Cerebellar cortex (tissue), 1 donor: Measurements from ENCODE around the gene RPTOR.
A peak's percentile ranks its signal among the peaks of the same experiment; 100 is the strongest.
"Not testable (repeated sequence)": the region's sequence is repeated elsewhere in the genome, so short reads cannot be mapped to it uniquely, and the experiment has no call there.

ENCODE experiments used
- DNase-seq: peaks from one replicate; pipeline ENCODE4 v3.0.0-alpha.2; 2015; ENCODE audit warnings: low spot score

The RPTOR gene

GRCh38 chr17:80516171-80516932 is 28.3 kb upstream of the RPTOR start:
- no peak for DNase-seq

DNA sequence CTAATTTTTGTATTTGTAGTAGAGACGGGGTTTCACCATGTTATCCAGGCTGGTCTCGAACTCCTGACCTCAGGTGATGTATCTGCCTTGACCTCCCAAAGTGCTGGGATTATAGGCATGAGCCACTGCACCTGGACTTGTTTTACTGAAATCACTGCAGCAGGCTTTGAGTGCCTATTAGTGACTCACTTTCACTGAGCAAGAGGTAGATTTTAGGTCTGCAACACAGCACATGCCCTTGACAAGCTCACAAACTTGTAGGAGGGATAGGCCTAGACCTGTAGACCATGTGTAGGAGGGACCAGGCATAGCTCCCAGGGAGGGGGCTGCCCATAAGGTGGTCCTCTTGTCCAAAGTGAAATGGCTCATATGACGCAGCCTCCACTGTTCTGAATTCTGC is 27.0 kb upstream of the RPTOR start:
- no peak for DNase-seq

DNA sequence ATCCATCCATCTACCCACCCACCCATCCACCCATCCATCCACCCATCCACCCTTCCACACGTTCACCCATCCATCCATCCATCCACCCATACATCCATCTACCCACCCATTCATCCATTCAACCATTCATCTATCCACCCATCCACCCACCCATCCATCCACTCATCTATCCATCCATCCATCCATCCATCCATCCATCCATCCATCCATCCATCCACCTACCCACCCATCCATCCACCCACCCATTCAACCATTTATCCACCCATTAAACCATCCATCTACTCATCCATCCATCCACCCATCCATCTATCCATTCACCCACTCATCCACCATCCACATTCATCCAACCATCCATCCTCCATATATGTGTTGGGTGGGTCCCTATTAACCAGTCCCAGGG is 26.2 kb upstream of the RPTOR start:
- DNase-seq, result no peak

DNA sequence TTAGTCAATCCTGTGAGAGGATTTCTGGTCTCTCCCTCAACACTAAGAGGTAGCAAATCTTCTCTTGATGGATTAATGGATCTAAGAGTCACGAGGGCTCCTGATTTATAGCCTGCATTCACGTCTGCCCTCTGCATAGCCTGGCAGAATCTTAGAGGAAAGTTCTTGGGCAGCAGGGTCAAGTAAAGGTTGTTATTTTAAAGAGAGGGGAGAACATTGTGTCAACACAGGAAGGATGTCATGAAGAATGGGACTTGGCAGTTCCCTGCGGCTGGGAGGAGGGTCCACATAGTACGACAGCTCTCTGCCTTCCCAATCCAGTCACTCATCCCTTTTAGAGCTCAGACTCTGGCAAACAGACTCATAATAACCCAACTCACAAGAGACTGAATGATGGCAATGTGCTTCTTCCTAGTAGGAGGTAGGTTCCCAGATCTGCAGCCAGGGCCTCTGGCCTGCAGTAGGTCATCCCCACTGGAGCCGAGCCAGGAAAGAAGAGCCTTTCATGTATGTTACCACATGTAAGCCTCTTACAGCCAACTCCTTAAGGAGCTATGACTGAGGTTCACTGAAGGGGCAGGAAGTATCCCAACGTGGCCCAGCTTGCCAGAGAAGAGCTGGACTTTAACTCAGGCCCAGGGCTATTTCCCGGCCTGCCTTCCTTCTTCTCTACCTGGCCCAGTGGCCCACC is 25.4 kb upstream of the RPTOR start:
- DNase-seq, result no peak

- DNase-seq, result no peak
These were observed 23.7 kb upstream of the RPTOR start for GRCh38 chr17:80520810-80521455.

DNA sequence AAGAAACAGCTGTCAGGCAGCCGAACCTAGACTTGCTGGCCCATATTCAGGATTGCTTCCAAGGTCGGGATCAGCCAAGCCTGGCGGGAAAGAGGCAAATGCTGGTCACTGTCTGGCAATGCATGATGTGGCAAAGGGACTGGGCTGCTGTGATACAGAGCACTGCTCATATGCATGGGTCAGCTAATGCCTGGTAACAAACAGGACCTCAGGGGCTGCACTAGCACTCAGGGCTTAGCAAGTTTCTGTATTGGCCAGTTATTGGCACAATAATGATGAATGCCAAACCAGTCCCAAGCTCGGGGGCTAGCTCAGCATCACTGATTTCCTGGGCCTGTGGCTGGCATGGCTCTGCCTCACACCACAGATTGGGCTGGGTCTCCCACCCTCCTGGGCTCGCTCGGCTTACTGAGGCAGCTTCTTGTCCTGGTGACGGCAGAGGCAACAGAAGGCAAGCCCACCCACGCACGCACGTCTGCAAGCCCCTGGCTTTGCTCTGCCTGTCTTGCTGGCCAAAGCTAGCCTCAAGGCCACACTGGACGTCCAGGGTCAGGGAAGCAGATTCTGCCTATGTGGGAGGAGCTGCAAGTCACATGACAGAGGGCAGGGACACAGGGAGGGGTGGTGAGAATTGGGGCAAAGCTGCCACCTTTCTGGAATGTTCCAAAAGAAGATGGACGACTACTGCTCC is 21.4 kb upstream of the RPTOR start:
- DNase-seq, result no peak

DNA sequence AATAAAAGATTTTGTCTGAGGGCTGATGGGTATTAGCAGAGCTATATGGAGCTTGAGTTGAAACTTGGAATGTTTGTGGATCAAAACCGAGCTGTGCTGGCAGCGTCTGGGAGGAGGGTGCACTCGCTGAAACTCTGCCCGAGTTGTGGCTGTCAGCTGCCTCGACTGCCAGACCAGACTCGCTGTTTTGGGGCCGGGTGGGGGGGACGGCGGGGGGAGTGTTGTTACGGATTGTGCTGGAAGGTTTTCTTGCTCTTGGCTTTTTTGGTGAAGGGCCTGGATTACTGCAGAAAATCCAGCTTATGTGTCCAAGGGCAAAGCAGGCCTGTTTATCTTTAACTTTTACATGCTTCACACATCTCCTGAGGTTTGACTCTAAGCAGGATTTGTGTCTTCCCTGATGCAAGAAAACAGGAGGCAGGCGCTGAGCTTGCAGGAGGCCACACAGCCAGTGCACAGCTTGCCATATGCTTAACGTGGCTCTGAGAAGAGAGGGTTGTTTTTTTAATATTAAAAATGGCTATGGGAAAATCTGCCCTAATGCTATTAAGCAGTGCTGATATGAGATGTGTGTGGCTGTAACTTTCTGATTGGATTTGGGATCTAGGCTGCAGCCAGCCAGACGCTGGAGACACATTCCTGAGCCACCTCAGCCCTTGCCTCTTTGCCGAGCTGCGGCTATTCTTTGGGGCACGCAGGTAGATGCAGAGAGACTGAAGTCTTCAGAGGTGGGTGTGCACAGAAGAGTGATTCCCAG is 20.5 kb upstream of the RPTOR start:
- DNase-seq, result peak; percentile 37

- no peak for DNase-seq
These were observed 18.3 kb upstream of the RPTOR start for GRCh38 chr17:80526116-80526910.

- DNase-seq, result no peak
These were observed 17.5 kb upstream of the RPTOR start for GRCh38 chr17:80527016-80527645.

DNA sequence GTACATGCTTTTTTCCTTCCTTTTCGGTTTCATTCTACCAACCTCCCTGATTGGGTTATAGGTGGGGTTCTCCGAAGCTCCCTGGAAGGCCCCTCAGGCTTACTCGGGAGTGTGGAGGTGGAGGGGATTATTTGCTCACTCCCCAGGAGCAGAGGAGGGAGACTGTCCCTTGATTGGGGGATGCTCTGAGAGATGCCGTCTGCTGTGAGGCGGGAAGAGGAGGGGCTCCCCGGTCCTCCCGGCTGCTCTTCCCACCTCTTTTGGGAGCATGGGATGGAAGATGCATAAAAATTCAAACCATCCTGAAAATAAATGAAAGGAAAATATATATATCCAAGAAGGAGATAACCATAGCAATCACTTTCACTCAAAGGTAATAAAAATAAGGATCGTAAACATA is 16.1 kb upstream of the RPTOR start:
- DNase-seq, result no peak

DNA sequence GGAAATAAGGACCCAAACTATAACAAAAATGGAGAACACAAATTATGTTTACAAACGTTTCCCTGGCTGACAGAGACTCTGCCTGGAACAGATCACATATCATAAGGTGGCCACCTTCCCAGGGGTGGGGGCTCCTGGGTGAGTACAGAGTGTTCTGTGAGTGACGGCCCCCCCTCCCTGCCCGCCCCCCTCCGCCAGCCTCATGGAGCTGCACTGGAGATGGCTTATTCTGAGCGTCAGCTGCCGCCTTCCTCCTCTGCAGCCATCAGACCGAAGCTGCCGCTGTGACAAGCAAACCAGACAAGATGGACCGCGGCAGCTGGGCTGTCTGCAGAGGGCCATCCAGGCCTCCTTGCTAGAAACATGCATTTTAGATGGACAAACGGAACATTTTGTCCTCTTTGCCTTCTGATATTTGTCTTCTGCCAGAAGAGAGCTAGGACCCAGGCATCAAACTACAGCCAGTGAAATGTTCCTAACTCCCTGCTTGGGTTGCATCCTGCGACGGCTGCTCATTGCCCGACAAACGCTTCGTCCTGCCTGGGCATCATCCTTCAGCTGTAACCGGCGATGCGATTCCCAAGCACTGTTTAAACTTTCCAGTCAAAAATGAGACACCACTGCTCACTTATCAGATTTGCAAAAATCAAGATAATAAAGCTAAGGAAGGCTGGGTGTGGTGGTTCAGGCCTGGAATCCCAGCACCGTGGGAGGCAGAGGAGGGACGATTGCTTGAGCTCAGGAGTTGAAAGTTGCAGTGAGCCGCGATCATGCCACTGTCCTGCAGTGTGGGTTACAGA is 15.3 kb upstream of the RPTOR start:
- DNase-seq, result no peak

DNA sequence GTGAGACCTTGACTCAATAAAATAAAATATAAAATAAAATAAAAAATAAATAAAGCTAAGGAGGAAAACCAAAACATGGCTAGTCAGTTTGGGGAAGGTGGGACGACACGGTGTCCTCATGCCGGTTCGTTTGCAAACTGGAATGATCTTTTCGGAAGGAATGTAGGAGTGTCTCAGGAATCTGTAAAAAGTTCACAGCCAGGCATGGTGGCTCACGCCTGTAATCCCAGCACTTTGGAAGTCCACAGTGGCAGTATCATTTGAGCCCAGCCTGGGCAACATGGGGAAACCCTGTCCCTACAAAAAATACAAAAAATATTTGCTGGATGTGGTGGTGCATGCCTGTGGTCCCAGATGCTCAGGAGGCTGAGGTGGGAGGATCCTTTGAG is 14.7 kb upstream of the RPTOR start:
- no peak for DNase-seq

- no peak for DNase-seq
These were observed 13.2 kb upstream of the RPTOR start for GRCh38 chr17:80531400-80531799.

- DNase-seq, result not testable (repeated sequence)
These were observed 7.3 kb upstream of the RPTOR start for GRCh38 chr17:80537386-80537785.

DNA sequence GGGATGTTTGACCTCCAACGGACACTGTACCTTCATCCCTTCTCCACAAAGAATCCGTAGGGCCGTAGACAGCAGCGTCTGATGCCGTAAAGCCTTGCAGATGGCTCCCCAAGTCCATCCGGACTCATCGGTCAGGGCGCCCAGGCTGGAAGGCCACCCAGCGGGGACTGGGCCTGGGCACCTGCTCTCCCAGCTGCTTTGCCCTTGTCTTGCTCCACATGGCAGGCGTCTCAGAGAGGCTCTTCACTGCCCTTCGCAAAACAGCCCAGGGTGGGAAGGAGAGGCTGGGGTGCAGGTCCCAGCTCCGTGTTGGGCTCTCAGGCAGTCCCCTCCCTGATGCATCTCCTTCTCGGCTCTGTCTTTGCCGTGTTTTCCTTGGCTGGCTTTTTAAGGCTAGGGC is 6.2 kb upstream of the RPTOR start:
- no peak for DNase-seq

DNA sequence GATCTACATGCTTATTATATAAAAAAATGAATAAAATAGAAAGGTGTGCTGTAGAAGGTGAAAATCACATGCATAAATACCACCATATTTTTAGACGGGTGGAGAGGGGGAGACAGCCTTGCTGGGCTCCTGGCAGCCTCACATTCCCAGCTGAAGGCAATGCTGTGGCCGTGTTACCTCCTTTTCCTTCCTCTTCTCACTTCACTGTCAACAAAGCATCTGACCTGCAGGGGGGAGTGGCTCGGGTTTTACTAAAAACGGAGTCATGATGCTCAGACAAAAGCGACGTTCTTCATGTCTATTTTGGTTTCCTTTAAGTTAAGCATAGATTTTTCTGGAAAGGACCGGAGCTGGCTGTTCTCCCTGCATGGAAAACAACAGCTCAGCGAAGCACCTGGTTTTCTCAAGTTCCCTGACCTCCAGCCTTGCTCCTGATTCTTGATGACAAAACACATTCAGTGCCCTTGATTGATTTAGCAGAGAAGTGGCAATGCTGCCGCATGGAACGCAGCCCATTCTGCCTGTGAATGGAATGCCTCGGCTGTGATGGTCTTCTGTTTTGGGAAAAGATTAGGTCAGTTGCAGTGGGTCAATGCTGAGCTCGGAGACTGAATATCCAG is 5.5 kb upstream of the RPTOR start:
- DNase-seq, result no peak

GRCh38 chr17:80545499-80545826 is 825 bp downstream of the RPTOR start:
- DNase-seq, result no peak

DNA sequence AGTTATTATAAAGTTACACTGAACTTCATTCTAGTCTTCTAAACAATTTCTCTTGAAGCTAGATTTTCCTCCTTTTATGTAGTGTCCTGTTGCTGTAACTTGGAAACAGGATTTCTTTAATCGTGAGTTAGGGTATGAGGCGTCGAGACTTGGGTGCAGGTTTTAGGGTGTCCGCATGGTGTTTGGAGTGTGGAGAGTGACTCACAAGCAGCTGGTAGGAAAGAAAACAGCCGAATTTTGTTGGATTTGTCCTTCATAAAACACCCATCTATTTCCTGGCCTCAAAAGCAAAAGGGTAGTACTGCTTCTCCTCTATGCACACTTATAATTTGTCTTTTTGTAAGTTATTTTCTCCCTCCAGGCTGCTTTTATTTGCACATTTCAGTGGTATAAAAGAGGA is 1.6 kb downstream of the RPTOR start:
- no peak for DNase-seq

- DNase-seq, result no peak
These were observed 7.9 kb downstream of the RPTOR start for GRCh38 chr17:80552523-80552922.
